ENCODE measurements around the gene SRL.

The SRL gene

DNA sequence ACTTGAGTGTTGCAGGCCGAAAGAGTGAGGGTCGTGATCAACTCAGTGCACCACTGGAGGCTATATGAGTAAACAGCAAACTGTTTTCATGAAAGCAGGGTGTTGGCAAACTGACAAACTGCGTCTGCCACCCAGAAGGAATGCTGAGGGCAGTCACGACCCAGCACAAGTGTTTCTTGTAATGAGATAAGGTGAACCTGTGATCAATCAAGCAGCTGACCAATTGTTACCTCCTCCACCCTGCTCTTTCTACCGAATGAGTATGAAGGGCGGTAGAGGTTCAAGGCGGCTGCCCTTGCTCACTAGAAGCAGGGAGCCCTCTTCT lies 5.5 kb upstream of the SRL start:
- intact Hi-C loops (cut with micrococcal nuclease), result no loop called here
- H3K4me1 Mint-ChIP-seq (ENCODE audit: low read depth), result peaks cover 13% of the 10 kb centered on the region

DNA sequence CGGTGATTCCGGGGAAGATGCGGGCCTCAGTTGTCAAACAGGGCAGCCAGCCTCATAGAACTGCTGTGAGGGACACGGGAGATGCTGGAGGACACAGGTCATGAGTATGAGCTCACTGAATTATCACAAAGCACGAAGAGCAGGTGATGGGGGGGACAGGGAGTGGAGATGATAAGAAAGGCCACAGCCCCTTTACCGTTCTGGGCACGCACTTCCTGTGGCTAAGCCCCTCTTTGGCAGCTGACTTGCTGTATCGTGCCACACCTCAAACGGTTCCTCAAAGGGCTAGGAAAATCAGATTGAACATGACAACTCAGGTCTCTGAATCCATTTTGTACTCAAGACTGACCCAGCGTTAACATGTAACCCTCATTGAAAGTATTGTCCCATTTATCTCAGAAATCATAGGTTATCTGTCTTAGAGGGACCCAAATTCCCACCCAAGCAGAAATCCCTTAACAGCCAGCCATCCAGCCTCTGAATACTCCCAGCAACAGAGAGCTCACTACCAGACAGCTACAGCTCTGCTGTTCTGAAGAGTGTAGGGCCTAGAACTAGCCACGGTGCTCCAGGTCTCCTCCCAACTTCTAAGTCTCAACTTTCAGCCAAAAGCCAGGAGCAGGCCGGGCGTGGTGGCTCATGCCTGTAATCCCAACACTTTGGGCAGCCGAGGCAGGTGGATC lies 5.0 kb upstream of the SRL start:
- Mint-ChIP-seq H3K9me3 (no peaks in the 10 kb centered on the region), H3K27ac (no peak overlapping the region), H3K36me3 (ENCODE audit: low read depth) (no peaks in the 10 kb centered on the region), H3K27me3 (peaks cover 32% of the 10 kb centered on the region), H3K4me3 (no peak overlapping the region), H3K4me1 (ENCODE audit: low read depth) (peaks cover 13% of the 10 kb centered on the region)
- intact Hi-C loops (cut with micrococcal nuclease), result no loop called here

More for the DNA sequence above, 5.5 kb upstream of the SRL start:
- Mint-ChIP-seq H3K27ac (no peak overlapping the region), H3K9me3 (no peaks in the 10 kb centered on the region), H3K4me3 (no peak overlapping the region), H3K27me3 (peaks cover 28% of the 10 kb centered on the region), H3K36me3 (ENCODE audit: low read depth) (no peaks in the 10 kb centered on the region)

DNA sequence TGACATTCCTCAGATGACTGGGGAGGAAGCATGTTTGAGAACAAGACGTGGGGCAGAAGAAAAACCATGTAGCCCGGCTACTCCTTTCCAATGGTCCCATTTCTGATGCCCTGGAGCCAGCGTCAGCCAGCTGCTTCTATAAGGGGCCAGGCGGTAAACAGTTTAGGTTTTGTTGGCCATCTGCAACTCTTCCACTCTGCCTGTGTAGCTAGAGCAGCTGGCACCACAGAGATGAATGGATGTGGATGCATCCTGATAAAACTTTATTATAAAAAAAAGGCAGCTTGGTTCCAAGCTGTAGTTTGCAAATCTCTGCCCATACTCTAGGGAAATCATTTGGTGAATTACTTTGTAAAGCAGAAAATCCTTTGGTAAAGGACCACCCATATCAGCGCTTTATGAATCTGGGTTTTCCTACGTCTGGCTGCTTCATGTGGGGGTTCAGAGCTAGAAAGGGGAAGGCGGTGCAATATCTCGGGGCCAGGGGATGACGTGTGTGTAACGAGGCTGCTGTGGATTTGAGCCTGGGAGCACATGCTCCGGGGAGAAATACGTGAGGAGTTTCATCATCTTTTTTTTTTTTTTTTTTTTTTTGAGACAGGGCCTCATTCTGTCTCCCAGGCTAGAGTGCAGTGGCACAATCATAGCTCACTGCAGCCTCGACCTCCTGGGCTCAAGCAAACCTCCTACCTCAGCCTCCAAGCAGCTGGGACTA lies 3.4 kb upstream of the SRL start:
- Mint-ChIP-seq H3K4me1 (ENCODE audit: low read depth) (peaks cover 14% of the 10 kb centered on the region), H3K36me3 (ENCODE audit: low read depth) (no peaks in the 10 kb centered on the region), H3K9me3 (no peaks in the 10 kb centered on the region), H3K27ac (no peak overlapping the region), H3K27me3 (peaks cover 37% of the 10 kb centered on the region), H3K4me3 (no peak overlapping the region)
- intact Hi-C loops (cut with micrococcal nuclease), result no loop called here

DNA sequence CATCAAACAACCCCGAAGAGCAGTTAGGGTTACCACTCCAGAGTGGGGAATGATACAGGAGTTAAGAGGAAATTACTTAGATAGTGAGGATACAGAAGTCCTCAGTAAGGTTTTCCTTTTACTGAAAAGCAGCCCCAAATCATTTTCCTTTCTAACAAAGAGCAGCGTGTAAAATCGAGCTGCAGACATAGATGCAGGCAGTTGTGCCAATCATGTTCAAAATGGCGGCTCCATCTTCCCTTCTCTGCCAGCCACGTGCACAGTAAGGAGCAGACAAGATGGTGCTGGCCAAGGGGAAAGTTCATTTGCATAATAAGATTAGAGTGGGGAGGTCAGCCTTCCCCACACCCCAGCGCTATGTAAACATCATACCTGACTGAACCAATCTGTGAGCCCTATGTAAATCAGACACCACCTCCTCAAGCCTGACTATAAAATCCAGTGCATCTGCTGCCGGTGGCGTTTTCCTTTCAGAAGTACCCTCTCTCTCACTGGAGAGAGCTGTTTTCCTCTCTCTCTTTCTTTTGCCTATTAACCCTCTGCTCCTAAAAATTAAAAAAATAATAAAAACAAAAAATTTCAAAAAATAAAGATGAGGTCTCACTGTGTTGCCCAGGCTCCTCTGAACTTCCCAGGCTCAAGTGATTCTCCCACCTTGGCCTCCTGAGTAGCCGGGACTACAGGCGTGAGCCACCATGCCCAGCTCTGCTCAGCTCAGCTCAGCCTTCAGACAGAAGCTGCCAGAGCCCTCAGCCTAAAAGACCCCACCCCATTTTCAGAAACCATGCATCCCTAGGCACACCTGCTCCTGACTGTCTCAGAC lies 2.6 kb upstream of the SRL start:
- Mint-ChIP-seq H3K36me3 (ENCODE audit: low read depth) (no peaks in the 10 kb centered on the region), H3K9me3 (no peaks in the 10 kb centered on the region), H3K4me1 (ENCODE audit: low read depth) (peaks cover 21% of the 10 kb centered on the region), H3K27me3 (peaks cover 40% of the 10 kb centered on the region), H3K4me3 (no peak overlapping the region), H3K27ac (no peak overlapping the region)
- intact Hi-C loops (cut with micrococcal nuclease), result no loop called here

DNA sequence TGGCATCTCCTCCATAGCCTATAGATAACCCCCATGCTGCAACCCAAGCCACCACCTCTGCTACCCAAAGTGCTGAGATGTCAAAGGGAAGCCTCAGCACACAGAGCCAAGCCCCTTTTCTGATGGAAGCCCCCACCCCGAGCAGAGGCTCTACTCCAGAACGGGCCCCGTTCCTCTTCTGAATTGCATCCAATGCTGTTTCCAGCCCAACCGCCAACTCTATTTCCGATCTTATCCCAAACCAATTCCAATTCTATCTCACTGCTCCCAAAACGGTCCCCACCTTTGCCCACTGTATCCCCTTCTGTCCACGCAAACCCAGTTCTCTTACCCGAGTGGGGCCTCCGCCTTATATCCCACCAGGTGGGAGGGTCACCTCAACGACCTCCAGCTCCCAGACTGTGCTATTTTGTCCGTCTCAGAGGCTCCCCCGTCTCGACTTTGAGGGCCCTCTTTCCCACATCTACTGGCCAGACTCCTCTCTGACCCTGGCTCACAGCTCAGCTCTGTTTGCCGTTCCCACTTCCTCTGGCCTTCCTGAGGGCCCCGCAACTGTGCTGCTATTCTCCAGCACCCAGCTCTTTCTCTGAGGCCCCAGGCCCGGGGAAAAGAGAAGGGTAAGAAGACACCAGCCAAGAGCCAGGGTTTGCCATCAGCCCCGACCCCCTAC lies 487 bp downstream of the SRL start:
- H3K4me1 Mint-ChIP-seq (ENCODE audit: low read depth), result peaks cover 21% of the 10 kb centered on the region
- H3K4me3 Mint-ChIP-seq, result no peak overlapping the region
- H3K9me3 Mint-ChIP-seq, result no peaks in the 10 kb centered on the region
- H3K27ac Mint-ChIP-seq, result no peak overlapping the region
- no peaks in the 10 kb centered on the region for H3K36me3 Mint-ChIP-seq (ENCODE audit: low read depth)
- intact Hi-C loops (cut with micrococcal nuclease), result no loop called here
- H3K27me3 Mint-ChIP-seq, result peaks cover 53% of the 10 kb centered on the region

DNA sequence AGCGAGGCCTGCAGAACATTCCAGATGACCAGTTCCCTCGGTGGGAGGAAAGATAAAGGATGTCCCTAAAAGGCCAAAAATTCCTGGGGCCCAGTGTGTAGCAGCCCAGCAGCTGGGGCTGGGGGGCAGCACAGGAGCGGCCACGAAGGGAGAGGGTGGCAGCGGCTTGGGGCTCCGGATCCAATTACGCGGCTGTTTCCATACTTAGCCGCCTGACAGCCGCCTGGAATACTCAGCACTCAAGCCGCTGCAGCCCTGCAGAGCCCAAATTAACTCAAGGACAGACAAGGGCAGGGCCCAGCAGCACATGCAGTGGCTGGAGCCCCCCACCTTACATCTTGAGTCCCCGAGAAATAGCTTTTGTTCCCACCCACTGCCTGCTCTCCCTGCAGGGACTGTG lies 1.3 kb downstream of the SRL start:
- Mint-ChIP-seq H3K9me3 (no peaks in the 10 kb centered on the region), H3K27me3 (peaks cover 51% of the 10 kb centered on the region), H3K27ac (no peak overlapping the region), H3K4me3 (no peak overlapping the region), H3K36me3 (ENCODE audit: low read depth) (no peaks in the 10 kb centered on the region), H3K4me1 (ENCODE audit: low read depth) (peaks cover 14% of the 10 kb centered on the region)
- intact Hi-C loops (cut with micrococcal nuclease), result no loop called here

DNA sequence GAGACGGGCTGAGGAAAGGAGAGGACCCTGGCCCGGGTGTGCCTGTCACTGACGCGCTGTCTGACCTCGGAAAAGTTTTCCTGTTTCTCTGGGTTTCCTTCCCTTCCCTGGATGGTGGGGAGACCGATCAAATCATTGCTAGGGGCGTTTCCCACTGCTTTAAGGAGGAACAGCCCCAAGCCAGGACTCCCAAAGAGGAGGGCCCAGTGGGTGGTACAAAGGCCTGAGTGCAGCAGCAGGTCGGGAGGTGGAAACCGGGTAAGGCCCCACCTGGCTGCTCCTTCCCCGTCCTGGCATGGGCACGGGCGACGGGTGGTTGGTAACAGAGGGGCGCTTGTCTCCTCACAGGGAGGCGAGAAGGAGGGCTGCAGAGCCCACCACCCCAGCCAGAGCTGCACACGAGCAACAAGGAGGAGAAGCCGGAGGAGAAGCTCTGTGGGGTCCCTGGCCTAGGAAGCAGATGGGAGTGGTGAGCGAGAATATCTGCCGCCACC lies 2.2 kb downstream of the SRL start:
- H3K9me3 Mint-ChIP-seq, result no peaks in the 10 kb centered on the region
- H3K4me1 Mint-ChIP-seq (ENCODE audit: low read depth), result peaks cover 14% of the 10 kb centered on the region
- H3K36me3 Mint-ChIP-seq (ENCODE audit: low read depth), result no peaks in the 10 kb centered on the region
- H3K27me3 Mint-ChIP-seq, result peaks cover 44% of the 10 kb centered on the region
- intact Hi-C loops (cut with micrococcal nuclease), result no loop called here
- H3K4me3 Mint-ChIP-seq, result no peak overlapping the region
- no peak overlapping the region for H3K27ac Mint-ChIP-seq

DNA sequence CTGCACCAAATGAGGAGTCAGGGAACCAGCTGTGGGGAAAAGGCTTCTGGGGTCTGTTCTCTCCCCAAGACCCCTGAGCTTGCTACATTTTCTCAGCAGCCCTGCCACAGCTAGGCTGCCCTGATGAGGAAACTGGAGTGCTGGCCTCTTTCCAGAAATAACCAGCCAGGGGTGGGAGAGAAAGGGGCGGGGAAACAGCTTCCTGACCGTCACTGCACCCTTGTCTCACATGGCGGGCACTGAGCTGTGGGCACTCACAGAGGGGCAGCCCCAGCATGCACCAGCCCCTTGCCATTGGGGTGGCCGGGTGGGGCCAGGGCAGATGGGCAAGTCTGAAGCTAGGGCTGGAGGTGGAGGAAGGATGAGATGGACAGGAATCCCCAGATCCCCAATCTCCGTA lies 2.9 kb downstream of the SRL start:
- no peak overlapping the region for H3K27ac Mint-ChIP-seq
- H3K4me3 Mint-ChIP-seq, result no peak overlapping the region
- intact Hi-C loops (cut with micrococcal nuclease), result no loop called here
- peaks cover 41% of the 10 kb centered on the region for H3K27me3 Mint-ChIP-seq
- no peaks in the 10 kb centered on the region for H3K36me3 Mint-ChIP-seq (ENCODE audit: low read depth)
- peaks cover 14% of the 10 kb centered on the region for H3K4me1 Mint-ChIP-seq (ENCODE audit: low read depth)
- no peaks in the 10 kb centered on the region for H3K9me3 Mint-ChIP-seq

DNA sequence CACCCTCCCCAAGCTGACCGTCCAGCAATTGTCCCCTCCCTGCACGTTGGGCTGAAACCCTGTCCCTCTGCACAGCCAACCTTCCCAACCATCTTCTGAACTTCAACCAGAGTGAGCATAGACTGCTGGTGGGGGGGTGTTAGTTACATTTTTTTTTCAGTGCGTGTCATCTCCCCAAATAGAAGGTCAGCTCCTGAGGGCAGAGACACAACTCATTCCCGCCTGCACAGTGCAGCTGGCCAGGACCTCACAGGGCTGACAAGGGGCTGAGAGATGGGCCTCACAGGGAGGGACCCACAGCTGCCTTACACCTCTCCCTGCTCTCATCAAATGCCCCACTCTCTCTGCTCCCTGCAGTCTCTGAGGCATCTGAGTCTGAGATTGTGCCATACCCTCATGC lies 8.4 kb downstream of the SRL start:
- H3K4me1 Mint-ChIP-seq (ENCODE audit: low read depth), result no peaks in the 10 kb centered on the region
- H3K9me3 Mint-ChIP-seq, result no peaks in the 10 kb centered on the region
- intact Hi-C loops (cut with micrococcal nuclease), result no loop called here
- H3K27ac Mint-ChIP-seq, result no peak overlapping the region
- no peak overlapping the region for H3K4me3 Mint-ChIP-seq
- H3K27me3 Mint-ChIP-seq, result peaks cover 29% of the 10 kb centered on the region
- no peaks in the 10 kb centered on the region for H3K36me3 Mint-ChIP-seq (ENCODE audit: low read depth)

DNA sequence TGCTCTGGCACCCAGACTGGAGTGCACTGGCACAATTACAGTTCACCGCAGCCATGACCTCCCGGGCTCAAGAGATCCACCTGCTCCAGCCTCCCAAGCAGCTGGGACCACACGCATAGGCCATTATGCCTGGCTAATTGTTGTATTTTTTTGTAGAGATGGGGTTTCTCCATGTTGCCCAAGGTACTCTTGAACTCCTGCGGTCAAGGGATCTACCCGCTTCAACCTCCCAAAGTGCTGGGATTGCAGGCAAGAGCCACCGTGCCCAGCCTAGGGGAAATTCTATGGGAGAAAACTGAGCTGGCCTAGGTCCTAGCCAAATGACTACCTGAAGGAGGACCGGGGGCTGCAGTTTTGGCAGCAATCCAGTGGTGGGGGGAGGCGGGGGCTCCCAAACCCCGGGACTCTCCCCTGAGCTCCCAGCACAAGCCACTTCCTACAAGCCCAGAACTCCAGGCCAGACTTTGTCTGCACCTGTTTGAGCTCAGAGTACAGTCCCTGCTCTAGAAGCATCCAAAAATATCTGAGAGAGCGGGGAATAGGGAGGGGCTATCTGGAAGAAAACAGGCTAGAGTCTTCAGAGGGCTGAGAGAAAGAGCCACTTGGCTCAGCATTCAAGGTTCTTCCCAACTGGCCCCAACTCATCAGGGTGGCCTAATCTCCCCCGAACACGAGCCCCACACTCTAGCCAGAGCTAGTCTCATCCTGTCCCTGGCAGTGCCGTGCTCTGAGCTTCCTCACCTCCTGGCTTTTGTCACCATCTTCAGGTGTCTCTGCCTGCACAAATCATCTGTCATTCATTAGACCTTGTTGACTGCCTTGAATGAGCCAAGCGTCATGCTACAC lies 9.1 kb downstream of the SRL start:
- Mint-ChIP-seq H3K27me3 (peaks cover 26% of the 10 kb centered on the region), H3K9me3 (no peaks in the 10 kb centered on the region), H3K4me1 (ENCODE audit: low read depth) (no peaks in the 10 kb centered on the region), H3K27ac (no peak overlapping the region), H3K36me3 (ENCODE audit: low read depth) (no peaks in the 10 kb centered on the region), H3K4me3 (no peak overlapping the region)
- intact Hi-C loops (cut with micrococcal nuclease), result no loop called here

DNA sequence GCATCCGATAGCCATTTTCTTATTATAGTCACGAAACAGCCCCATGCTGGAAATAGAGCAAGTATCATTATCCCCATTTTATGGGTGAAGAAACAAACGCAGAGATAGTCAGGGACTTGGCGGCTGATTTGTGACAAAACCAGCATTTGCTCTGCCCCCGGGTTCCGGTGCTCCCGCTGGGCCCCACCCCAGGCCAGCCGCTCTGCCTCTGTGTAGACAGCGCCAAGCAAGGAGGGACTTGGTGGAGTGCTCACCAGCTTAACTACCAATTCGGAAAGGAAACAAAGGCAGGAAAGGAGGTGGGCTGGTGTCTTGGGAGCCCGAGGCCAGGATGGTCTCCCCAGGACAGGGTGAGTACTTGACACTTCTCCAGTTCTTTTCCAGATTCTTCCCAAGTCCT lies 10.0 kb downstream of the SRL start:
- intact Hi-C loops (cut with micrococcal nuclease), result no loop called here
- H3K36me3 Mint-ChIP-seq (ENCODE audit: low read depth), result no peaks in the 10 kb centered on the region
- no peak overlapping the region for H3K4me3 Mint-ChIP-seq
- no peak overlapping the region for H3K27ac Mint-ChIP-seq
- H3K27me3 Mint-ChIP-seq, result peaks cover 18% of the 10 kb centered on the region
- no peaks in the 10 kb centered on the region for H3K4me1 Mint-ChIP-seq (ENCODE audit: low read depth)
- no peaks in the 10 kb centered on the region for H3K9me3 Mint-ChIP-seq

DNA sequence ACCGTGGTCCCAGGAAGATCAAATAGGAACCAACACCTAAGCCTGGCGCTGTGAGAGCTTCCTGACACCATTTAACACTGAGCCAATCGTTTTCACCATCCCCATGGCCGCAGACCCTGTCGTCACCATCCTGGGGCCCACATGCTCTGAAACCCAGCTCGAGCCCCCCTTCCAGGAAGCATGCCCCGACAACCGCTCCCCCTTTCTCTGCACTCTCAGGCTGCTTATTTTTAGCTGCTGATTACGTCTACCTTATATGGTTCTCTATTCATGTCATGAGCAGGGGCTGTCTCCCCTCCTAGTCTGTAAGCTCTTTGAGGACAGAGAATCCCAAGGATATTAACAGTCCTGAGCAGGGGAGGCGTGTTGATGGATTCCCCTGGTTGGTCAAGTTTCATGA lies 10.5 kb downstream of the SRL start:
- Mint-ChIP-seq H3K9me3 (no peaks in the 10 kb centered on the region), H3K4me3 (no peak overlapping the region), H3K4me1 (ENCODE audit: low read depth) (no peaks in the 10 kb centered on the region), H3K27me3 (peaks cover 16% of the 10 kb centered on the region), H3K36me3 (ENCODE audit: low read depth) (no peaks in the 10 kb centered on the region), H3K27ac (no peak overlapping the region)
- intact Hi-C loops (cut with micrococcal nuclease), result no loop called here

DNA sequence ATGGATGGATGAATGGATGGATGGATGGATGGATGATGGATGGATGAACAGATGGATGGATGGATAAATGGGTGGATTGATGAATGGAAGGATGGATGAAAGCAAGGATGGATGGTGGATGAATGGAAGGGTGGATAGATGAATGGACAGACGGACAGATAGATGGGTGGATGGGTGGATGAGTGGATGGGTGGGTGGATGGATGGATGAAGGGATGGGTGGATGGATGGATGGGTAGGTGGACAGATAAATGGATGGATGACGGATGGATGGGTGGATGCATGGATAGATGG lies 14.9 kb downstream of the SRL start:
- no peaks in the 10 kb centered on the region for H3K9me3 Mint-ChIP-seq
- H3K27ac Mint-ChIP-seq, result no peak overlapping the region
- H3K4me1 Mint-ChIP-seq (ENCODE audit: low read depth), result no peaks in the 10 kb centered on the region
- no peaks in the 10 kb centered on the region for H3K36me3 Mint-ChIP-seq (ENCODE audit: low read depth)
- intact Hi-C loops (cut with micrococcal nuclease), result no loop called here
- H3K4me3 Mint-ChIP-seq, result no peak overlapping the region
- peaks cover 2% of the 10 kb centered on the region for H3K27me3 Mint-ChIP-seq
